Epidermal melanocyte (primary cell): ENCODE measurements around the gene FAM216B.

Source experiments
- DNase-seq: peaks from one replicate; pipeline ENCODE4 v3.0.0; 2011; ENCODE audit warnings: low spot score; ENCODE audit not compliant: insufficient read length

FAM216B gene

GRCh38 chr13:42832341-42833096, 51.1 kb downstream of the FAM216B start:
- no peak for DNase-seq

DNA sequence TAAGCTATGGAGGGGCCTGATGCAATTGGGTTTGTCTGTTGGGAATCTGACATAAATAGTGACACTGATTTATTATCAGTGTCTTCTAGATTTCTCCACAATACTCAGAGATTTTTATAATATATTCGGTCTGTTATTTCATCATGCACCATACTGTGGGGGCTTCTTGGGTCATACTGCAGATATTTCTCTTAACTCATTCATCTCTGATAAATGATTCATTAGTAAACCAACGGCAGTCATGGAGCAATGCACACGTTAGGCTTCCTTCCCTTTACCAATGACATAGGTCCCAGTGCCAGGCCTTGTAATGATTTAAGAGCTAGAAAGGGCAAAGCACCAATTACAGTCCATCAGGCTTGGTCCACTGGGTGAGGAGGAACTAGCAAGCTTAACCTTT, 53.6 kb downstream of the FAM216B start:
- DNase-seq, result no peak

DNA sequence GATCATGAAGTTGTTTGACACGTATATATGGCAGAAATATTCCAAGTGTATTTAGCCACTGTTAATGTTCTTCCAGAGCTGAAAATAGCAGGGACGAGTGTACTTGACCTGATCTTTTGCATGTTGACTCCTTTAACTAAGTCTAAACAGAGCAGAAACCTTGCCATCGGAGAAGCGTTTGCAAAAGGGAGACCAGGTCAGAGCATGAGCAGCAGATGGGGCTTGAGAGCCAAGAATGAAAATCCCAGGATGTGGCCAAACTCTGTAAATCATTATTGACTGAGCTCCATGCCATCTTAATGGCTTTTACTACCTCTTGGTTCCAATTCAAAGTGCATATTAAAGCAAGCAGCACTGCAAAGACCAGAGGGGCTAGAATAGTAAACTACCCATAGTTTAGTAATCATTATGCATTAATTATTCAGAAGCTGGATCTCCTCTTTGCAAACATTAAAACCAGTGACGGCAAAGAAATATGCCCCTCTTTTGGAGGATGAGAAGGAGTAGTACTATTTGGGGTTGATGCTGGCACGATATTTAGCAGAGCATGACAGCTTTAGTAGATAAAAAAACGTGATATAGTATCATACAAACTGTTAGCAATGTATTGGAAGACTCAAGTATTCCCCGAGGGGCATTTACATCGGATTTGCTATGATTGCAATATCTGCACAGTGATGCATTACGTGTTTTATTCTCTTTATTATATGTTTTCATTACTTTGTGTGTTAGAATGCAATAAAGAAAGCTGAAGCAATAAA, 55.7 kb downstream of the FAM216B start:
- DNase-seq, result no peak
